HG02981 (cell line): Measurements from ENCODE around the gene CKS2.
"Not testable (repeated sequence)": the region's sequence is repeated elsewhere in the genome, so short reads cannot be mapped to it uniquely, and the experiment has no call there.

ENCODE experiments used
- ATAC-seq: cut with Tn5 transposase; IDR thresholded peaks from one replicate; pipeline ENCODE4 v1.9.1; 2021; ENCODE audit warnings: mild to moderate bottlenecking, moderate library complexity; ENCODE audit not compliant: unreplicated experiment

Gene CKS2

GRCh38 chr9:89310475-89311345 lies at the start of gene CKS2:
TSS of gene CKS2 (plus strand) at chr9:89311195. CDS start at chr9:89311293, 98 bp downstream.
- peak; percentile 90 for ATAC-seq

GRCh38 chr9:89273528-89274279 lies 37.3 kb upstream of the CKS2 start:
- ATAC-seq = no peak

- no peak for ATAC-seq
These were observed 36.2 kb upstream of the CKS2 start for GRCh38 chr9:89274838-89275237.

- ATAC-seq = not testable (repeated sequence)
These were observed 35.0 kb upstream of the CKS2 start for GRCh38 chr9:89276040-89276439.

DNA sequence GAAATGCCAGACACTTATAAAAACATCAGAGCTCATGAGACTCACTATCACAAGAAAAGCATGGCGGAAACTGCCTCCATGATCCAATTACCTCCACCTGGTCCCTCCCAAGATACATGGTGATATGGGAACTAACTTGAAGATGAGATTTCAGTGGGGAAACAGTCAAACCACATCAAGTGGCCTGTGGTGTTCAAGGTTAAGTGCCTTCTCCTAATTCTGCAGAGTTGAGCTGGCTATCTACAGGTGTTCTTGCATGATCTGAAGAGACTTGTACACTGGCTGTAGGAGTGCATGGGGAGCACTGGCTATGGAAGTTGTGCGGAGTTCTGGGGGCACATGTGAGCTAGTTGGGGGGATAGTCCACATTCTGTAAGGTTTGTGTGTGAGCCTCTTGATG lies 34.0 kb upstream of the CKS2 start:
- no peak for ATAC-seq

- ATAC-seq = no peak
These were observed 33.5 kb upstream of the CKS2 start for GRCh38 chr9:89277454-89277853.

DNA sequence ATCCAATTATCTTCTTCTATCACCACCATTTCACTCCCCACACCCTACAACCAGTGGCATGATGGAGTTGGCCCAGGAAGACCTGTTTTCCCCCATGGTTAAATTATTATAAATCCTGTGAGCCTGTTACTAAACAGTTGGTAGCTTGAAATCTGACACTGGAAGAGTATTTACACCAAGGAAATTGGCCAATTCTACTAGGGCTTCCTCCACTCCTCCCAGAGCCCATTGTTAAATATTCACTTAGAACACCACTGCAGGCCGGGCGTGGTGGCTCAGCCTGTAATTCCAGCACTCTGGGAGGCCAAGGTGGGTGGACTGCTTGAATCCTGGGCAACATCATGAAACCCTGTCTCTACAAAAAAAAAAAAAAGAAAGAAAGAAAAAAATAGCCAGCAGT lies 32.4 kb upstream of the CKS2 start:
- no peak for ATAC-seq

DNA sequence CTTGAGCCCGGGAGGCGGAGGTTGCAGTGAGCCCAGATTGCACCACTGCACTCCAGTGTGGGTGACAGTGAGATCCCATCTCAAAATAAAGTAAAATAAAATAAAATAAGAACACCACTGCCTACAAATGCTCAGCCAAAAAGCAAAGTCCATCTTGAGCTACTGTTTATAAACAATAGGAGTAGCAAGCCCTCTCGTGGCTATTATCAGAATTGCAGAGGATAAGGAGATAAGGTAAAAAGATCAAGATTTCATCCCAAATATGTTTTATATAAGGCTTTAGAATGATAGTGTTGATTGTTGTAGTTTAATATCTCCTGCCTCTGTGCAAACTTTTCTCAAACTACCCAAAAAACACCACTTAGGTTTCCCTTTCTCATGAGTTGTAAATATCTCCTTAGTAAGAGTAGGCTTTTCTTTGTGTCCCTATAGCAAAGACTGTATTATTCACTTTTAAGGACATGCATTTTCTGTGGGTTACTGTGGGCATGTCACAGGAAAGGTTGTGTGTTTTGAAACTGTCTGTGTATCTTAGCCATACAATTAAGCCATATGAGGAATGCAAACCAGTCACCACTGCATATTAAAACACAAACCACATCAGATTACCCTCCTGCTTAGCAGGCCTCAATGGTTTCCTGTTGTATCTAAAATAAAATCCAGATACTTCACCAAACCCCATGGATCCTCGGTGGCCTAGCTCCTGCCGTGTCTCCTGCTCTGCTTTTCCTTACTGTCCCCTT lies 31.8 kb upstream of the CKS2 start:
- ATAC-seq = no peak

DNA sequence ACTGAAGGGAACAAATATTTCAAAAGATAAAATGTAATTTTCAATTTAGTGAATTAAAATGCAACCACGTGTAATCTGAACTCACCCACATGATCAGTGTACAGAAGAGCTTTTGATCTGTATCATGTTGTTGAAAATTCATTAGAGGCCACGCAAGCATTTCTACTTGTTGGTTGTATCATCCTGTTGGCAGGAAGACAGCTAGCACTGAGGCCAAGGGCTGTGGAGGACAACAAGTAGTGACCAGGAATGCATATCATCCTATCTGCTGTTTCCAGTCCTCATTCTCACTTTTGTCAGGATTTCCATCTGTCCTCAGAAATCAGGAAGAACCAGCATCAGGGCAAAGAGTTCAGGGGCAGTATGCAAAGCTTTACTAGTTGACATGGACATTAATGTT lies 29.9 kb upstream of the CKS2 start:
- ATAC-seq = no peak

DNA sequence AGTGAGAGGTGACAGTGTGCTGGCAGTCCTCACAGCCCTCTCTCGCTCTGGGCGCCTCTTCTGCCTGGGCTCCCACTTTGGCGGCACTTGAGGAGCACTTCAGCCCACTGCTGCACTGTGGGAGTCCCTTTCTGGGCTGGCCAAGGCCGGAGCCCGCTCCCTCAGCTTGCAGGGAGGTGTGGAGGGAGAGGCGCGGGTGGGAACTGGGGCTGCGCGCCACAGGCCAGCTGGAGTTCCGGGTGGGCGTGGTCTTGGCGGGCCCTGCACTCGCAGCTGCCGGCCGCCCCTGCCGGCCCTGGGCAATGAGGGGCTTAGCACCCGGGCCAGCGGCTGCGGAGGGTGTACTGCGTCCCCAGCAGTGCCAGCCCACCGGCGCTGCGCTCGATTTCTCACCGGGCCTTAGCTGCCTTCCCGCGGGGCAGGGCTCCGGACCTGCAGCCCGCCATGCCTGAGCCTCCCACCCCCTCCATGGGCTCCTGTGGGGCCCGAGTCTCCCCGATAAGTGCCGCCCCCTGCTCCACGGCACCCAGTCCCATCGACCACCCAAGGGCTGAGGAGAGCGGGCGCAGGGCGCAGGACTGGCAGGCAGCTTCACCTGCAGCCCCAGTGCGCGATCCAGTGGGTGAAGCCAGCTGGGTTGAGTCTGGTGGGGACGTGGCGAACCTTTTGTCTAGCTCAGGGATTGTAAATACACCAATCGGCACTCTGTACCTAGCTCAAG lies 28.6 kb upstream of the CKS2 start:
- ATAC-seq = not testable (repeated sequence)

DNA sequence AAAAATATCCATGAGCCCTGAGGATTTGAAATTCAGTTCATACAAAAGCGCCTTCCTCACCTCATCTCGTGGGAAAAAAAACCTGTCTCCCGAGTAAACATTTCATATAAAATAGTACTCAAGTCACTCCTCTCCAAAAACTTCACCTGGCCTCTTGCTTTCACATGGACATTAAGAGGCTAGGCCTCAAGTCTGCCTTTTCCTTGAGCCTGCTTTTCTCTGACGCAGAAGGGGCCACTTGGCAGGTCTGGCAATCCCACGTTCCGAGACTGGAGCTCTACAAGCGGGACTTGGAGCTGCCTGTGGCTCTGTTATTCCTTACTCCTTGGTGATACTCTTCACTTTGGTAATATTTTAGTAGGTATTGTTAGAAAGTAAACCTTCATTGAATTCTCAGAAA lies 26.9 kb upstream of the CKS2 start:
- no peak for ATAC-seq

DNA sequence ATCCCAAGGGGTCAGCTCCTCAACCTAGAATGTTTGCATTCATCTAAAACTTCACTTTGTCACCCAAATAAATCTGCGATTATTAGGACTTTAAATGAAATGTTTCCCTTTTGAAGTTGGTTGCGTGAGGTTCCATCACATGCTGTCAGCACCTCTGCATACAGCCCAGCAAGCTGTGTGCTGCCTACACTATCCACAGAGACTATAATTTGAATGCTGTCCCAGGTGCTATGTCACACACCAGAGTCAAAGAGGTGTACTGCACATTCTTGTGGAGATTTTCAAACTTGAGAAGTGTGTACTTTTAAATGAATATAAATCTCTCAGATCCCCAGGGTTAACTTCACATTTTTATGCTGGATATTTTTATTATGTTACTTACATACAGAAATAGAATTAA lies 19.3 kb upstream of the CKS2 start:
- no peak for ATAC-seq

- ATAC-seq = no peak
These were observed 18.0 kb upstream of the CKS2 start for GRCh38 chr9:89293014-89293413.

DNA sequence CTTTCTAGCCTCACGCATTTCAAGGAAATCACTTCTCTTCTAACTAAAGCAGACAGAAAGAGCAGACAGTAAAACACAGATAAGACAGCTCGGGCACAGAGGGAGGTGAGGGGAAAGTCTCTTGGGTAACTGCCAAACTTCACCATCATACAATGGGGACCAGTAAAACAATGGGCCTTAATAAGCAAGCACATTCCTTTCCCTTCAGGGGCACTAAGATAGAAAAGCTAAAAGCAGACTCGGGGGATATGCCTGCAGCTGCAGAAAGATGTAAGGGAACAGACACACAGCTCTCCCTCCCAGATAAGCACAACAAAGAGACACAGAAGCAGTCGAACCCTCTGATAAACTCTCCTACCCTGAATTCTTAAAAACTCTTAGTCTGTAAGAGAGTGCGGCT lies 15.6 kb upstream of the CKS2 start:
- no peak for ATAC-seq

DNA sequence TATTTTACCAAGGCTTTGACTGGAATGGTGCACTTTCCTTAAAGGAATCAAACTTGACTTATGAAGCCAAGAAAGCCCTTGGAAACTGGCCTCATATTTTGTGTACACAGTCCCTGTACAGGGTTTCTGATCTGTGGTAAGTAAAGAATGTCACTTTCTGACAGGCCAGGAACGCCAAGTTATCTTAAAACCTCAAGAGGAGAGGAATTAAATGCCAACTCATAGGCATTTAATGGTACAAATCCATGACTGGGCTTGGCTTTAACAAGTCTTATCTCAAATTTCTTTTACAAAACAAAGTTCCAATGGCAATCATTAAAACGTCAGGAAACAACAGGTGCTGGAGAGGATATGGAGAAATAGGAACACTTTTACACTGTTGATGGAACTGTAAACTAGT lies 9.0 kb upstream of the CKS2 start:
- ATAC-seq = not testable (repeated sequence)

DNA sequence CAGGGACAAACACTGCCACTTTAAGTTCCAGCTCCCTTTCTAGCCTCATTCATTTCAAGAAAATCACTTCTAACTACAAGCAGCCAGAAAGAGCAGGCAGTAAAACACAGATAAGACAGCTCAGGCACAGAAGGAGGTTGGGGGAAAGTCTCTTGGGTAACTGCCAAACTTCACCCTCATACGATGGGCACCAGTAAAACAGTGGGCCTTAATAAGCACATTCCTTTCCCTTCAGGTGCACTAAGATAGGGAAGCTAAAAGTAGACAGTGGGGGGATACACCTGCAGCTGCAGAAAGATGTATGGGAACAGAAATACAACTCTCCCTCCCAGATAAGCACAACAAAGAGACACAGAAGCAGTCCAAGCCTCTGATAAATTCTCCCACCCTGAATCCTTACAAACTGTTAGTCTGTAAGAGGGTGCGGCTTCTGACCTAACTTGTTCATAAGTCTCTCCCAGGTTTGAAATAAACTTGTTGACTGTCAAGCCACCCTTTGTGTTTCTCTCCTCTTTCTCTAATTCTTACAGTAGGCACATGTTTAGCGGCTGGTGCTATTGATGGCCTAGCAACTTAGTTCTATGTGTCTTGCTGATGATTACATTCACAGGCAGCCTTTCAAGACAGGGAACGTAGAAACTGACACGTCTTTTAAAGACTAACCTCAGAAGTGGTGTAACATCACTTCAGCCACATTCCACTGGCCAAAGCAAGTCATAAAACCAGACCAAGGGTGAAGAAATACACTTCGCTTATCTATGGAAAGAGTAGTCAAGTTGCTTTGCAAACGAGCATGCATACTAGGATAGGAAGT lies 6.8 kb upstream of the CKS2 start:
- no peak for ATAC-seq

- ATAC-seq = no peak
These were observed 6.2 kb upstream of the CKS2 start for GRCh38 chr9:89304834-89305188.

DNA sequence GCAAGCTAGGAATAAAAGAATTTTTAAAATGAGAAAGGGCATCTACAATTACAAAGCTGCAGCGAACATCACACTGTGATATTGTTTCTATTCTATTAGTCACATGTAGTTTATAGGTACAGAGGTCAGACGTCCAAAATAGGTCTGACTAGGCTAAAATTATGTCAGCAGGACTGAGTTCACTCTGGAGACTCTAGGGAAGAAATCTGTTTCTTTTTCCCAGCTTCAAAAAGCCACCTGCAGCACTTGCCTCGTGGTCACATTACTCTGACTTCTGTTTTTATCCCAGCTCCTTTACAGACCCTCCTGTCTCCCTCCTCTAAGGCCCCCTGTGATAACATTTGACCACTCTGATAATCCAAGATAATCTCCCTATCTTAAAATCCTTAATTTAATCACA lies 5.1 kb upstream of the CKS2 start:
- ATAC-seq = no peak

- ATAC-seq = no peak
These were observed 1.8 kb upstream of the CKS2 start for GRCh38 chr9:89309166-89309565.
